Measurements from ENCODE around the gene ANKAR. TPM values are rescaled to one million over a fixed set of nuclear protein-coding genes. Genes with fewer than 3 reads are reported as not detected.
A peak's percentile ranks its signal among the peaks of the same experiment; 100 is the strongest.
"Not testable (repeated sequence)": the region's sequence is repeated elsewhere in the genome, so short reads cannot be mapped to it uniquely, and the experiment has no call there.

Gene ANKAR, protein sequence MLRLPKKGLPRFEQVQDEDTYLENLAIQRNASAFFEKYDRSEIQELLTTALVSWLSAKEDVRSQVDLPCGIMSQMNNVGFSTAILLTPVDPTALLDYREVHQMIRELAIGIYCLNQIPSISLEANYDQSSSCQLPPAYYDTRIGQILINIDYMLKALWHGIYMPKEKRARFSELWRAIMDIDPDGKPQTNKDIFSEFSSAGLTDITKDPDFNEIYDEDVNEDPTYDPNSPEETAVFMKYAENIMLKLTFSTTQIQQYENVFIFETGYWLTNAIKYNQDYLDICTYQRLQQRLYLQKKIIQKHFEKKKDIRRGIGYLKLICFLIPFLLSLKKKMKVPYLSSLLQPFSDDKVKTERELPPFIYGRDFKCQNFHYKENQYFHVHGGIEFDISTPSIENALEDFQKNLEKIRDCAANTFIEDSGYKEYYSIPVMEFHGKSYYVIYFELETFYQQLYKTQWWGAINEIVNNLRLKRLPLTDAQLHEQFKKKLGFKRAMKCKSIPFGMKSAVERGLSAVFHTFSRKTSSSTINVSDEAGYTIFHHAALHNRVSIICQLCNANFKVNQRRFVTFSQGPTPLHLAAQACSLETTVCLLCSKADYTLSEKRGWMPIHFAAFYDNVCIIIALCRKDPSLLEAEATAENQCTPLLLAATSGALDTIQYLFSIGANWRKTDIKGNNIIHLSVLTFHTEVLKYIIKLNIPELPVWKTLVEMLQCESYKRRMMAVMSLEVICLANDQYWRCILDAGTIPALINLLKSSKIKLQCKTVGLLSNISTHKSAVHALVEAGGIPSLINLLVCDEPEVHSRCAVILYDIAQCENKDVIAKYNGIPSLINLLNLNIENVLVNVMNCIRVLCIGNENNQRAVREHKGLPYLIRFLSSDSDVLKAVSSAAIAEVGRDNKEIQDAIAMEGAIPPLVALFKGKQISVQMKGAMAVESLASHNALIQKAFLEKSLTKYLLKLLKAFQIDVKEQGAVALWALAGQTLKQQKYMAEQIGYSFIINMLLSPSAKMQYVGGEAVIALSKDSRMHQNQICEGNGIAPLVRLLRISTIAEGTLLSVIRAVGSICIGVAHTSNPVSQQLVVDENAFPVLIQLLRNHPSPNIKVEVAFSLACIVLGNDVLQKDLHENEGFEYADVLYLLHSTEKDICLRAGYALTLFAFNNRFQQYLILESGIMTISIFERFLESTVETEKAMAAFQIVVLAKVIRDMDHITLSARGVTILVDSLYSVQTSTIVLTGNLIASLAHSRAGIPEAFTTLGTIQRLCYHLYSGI (N-terminal part only)
- polyA plus RNA-seq (2013, experiment 1 of 2; ENCODE audit: insufficient read length), result 0.86 TPM
- polyA plus RNA-seq (2013, experiment 2 of 2; ENCODE audit: insufficient read length), result 2.4 TPM

DNA sequence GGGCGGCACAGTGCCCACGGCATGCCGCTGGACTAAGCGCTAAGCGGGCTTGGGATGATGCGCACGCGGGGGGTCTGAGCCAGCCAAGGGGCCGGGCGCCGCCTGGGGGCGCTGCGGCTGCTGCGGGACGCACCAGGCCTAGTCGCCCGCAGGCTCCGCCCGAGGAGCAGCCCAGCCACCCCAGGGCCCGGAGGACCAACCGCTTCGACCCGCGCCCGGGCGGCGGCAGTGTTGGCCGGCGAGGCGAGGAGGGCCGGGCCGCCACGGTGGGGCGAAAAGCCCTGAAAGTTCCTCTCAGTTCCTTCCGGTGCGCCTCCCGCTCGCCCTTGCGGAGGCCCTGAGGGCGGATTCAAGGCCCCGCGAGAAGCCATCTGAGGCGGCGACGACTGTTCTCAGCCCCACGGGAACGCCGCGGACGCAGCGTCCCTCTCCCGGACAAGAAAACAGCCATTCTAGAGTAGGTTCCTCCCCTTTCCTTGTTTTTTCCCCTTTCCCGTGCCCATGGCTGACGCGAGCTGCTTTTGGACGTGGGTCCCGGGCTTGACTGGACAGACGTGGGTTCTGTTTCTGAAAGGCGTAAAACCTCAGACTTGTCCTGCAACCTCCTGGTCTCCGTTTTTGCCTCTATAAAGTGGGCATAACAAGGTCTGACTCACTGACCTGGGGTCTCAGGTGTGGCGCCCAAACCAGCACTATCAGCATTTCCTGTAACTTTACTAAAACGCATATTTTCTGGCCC lies at the start of gene ANKAR:
Gene ANKAR, plus strand, starts transcription at position 297 of the 739 bp plus-strand sequence. CDS start 1,821 bp downstream, outside the sequence.
- peak; percentile 92 for DNase-seq

DNA sequence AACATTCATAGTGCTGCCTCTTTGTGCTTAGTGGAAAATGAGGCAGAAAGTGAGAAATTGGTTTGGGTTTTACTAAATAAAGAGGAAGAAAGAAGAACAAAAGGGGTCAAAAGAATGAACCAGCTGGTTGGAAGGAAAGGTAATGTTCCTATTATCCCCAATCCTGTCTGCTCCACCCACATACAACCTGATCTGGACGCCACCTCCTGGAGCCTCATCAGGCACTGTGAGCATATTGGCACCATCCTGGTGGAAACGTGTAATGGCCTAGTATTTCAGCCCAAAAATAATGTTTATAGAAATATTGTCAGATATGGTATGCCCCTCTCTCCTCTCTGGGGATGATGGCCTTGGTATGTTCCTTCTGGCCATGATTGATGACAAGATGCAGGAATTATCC lies 48.8 kb upstream of the ANKAR start:
- no peak for DNase-seq

DNA sequence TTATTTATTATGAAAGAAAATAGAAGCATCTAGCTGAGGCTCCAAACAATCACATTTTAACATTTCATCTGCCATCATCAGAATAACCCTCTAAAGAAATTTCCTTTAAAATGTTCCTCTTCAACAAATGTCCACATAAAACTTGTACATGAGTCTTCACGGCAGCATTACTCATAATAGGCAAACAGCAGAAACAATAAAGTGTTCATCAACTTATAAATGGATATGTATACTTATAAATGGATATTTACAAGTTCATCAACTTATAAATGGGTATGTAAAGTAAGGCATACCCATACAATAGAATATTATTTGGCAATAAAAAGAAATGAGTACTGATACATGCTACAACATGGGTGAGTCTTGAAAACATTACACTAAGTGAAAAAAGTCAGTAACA lies 46.7 kb upstream of the ANKAR start:
- DNase-seq, result no peak

DNA sequence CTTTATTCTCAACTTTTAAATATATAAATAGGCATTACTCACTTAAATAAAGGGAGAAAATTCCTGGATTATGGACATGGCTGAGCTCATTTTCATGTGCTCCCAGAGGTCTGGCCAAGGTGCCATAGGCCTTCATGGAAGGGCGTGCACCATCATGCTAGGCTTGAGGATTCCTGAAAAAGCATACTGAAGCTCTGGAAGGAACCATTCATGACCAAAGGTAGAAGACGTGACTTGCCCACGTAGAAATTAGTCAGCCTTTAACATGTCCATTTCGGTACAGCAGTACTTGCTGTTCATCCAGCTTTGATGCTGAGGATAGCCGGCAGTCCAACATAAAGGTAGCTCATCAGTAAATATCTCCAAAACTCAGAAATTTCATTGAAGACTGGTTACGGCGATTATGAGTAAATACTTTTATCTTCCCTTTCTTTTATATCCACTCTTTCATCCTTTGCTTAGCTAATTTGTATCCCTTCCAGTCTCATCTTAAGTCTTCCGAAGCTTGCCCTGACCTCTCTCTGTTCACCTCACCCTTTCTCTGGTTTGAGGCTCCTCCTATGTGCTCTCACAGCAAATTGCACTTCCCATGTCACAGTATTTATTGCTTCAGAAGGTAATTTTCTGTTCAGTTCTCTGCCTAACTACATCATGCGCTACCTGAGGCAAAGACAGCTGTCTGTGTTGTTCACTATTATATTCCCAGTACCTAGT lies 45.5 kb upstream of the ANKAR start:
- DNase-seq, result no peak

DNA sequence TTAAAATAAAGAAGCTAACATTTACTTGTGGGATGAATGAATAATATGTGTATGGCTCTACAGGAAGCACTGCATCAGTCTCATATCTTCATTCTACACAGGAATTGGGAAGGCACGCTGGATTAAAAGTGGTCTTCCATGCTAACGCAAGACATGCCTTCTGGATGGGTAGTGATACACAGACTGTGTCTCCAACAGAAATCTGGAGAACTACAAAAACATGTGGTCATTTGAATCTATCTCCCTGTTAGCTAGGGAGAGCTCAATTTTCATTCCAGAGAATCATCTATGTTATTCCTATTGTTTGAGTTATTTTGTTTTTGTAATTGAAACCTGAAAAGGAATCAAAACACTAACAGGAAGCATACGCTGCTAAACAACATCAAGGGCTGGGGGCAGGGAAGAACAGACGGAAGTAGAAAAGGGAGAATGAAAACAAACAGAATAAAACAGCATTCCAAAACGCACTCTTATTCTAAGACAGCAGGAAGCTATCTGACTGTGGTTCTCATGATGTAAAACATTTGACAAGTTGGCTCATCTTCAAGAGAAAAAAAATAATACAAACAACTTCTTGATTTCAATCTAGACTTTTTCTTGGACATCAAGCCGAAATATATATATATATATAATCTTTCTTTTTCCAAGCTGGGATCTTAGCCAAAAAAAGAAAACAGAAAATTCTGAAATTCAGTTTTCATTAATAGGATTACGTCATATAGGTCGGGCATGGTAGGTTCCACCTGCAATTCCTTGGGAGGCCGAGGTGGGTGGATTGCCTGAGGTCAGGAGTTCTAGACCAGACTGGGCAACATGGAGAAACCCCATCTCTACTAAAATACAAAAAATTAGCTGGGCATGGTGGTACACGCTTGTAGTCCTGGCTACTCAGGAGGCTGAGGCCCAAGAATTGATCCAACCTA lies 44.7 kb upstream of the ANKAR start:
- peak; percentile 41 for DNase-seq

DNA sequence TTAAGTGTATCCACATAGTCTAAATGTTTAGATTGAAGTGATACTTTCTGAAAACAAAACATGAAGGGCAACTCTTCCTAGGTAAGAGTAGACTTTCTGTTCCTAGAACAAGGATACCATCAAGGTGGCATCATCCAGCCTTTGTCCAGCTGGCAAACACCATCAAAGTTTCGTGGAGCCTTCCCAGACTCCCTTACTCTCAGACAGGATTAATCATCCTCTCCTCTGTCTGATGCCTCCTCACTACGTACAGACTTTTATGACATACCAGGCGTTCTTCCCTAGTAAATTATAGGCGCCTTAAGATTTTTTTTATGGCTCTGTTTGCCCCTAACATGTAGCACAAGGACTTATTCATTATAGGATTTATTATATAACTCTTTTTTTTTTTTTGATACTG lies 42.6 kb upstream of the ANKAR start:
- no peak for DNase-seq

DNA sequence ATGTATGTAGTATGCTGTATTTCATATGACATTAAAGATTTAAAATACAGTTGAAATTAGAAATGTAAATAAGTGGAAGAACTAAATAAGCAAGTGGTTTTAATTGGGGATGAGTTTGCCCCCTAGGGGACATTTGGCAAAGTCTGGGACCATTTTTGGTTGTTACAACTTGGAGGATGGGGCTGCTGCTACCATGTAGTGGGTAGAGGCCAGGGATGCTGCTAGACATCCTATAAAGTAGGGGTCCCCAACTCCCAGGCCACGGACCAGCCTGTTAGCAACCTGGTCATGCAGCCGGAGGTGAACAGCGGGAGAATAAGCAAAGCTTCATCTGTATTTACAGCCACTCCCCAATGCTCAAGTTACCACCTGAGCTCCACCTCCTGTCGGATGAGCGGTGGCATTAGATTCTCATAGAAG lies 41.1 kb upstream of the ANKAR start:
- DNase-seq, result peak; percentile 12

DNA sequence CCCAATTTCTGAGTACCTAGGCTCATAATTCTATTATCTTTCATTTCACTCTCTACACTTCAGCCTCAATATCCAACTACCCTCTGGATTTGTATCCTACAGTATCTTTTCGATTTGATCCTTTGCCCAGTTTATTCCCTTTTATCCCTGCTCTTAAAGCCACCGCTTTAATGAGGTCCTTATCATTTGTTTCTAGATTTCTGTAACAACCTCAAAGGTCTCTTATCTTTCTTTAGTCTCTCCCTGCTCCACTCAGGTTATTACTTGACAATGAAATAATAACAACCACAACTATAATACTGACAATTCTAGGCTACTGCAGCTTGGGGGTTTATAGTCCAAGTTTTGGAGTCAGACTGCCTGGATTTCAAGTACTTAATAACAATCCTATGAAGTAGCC lies 39.1 kb upstream of the ANKAR start:
- no peak for DNase-seq

DNA sequence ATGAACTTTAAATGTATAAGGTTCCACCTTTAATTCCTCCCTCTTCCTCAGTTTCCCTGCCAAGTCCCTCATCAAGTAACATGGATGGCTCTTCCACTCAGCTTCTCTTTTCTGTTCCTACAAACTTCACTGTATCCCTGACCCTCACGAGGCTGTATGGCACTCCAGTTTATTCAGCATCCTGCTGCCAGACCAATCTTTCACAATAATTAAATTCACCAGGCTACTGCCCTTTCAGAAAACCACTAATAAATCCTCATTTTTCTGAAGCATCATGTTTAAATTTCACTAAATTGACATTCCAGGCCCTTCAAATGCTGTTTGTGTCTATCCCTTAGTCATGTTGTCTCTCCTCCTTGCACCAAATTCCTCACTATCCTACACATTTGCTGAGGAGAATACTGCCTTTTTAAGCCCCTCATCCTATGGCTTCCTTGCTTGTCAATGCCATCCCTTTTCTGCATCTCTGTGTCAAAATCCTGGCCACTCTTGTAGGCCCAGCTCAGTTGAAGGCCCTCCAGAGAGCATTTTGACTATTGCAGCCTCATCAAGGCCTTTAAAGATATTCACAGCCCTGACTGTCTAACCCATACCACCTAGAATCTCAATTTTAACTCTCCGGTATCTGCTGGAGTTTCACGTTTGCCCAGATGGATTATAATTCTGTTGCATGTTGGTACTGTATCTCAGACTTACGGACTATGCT lies 36.0 kb upstream of the ANKAR start:
- DNase-seq, result no peak

DNA sequence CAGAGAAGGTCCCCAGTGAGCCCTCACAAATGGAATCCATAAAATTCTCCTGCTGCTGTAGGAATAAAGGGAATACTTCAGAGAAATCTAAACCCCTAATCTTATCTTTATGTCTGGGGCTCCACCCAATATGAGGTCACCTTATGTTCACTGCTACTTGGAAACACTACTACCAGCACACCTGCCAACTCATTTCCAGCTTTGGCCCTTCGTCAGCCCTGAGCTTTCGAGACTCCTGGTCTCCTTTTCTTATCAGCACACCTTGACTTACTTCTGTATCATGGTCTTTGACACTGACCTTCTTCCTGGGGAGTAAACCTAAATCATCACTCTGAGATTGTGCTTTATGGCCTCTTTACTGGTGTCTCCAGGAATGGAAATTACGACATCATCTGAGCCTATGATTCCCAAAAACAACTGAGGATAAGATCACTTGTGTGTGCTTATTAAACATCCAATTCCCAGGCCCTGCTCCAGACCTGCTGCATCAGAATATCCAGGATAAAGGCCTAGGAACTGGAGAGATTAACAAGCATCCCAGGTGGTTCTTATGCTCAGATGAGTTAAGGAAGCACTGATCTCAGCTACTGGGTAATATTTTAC lies 35.4 kb upstream of the ANKAR start:
- no peak for DNase-seq

DNA sequence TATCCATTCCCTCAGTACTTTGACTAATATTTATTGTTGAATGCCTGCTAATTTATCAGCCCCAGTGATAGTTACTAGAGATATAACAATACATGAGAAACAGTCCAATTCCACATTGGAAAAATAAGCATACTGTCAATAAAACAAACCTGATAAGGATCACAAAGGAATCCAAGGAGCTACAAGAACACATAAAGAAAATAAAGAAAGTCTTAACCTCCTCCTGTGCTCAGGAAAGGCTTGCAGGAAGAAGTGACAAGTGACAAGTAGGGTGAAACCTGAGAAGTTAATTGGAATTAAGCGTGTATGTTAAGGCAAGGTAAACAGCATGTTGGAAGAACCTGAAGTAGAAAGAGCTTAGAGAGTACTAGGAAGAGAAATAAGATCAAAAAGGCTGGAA lies 33.5 kb upstream of the ANKAR start:
- DNase-seq, result no peak

DNA sequence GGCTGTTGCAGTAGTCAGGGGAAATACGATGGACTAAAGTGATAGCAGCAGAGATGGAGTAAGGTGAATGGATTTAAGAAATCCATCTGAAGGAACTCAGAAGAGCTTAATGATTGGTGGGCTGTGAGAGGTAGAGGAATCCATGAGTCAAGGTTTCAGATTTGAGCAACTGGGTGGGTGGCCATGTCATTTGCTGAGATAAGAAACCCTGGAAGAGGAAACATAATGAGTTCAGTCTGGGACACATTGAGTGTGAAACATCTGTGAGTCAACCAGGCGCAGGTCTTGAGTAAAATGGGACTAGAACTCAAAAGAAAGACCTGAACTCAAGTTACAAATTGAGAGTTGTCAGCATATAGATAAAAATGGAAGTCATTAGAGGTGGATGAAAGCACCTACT lies 32.9 kb upstream of the ANKAR start:
- no peak for DNase-seq

DNA sequence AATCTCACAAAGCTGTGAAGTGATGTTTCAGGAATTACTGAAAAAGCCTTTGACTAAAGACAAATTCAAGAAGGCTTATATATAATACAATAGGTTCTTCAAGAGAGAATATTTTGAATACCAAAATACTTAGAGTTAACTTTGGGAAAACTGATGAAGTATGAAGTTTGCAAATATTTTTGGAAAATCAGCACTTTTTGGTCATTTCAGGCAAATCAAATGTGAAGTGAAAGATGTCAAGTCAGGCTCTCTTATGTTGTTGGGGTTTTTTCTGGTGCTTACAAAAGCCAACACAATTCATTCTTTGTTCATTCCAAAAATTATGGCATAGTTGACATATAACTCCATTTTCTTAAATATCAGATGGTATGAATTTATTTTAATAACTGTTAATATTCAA lies 27.9 kb upstream of the ANKAR start:
- DNase-seq, result no peak

DNA sequence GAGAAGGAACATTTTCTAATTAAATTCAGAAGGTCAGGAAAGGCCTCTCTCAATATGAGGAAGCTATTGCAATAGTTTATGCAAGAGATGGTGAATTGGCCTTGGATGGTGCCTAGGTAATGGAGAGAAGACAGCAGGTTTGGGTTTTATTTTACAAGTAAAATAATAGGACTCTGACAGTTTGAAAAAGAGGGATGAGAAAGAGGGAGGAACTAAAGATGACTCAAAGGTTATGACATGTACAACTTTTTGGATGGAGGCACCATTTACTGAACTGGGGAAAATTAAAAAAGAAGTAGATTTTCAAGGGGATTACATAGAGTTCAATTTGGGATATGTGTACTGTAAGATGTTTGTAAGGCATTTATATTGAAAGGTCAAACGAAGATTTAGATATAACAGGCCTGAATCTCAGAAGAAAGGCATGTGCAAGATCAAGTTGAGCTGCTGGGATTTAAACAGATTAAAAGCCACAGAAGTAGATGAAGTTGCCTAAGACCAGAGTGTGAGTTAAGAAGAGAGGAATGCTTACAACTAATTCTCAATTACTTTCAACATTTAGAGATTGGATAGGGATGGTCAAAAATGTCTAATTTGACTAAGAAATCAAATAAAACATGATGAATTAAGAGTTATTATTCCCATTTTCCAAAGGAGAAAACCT lies 25.5 kb upstream of the ANKAR start:
- no peak for DNase-seq

DNA sequence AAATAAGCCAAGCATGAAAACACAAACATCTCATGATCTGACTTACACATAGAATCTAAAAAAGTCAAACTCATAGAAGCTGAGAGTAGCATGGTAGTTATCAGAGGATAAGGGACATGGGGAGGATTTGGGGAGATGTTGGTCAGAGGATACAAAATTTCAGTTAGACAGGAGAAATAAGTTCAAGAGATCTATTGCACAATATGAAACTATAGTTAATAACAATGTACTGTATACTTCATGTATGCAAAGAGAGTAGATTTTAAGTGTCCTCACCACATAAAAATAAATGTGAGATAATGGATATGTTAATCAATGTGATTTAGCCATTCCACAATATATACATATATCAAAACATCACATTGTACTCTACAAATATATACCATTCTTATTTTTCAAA lies 23.2 kb upstream of the ANKAR start:
- DNase-seq, result no peak

DNA sequence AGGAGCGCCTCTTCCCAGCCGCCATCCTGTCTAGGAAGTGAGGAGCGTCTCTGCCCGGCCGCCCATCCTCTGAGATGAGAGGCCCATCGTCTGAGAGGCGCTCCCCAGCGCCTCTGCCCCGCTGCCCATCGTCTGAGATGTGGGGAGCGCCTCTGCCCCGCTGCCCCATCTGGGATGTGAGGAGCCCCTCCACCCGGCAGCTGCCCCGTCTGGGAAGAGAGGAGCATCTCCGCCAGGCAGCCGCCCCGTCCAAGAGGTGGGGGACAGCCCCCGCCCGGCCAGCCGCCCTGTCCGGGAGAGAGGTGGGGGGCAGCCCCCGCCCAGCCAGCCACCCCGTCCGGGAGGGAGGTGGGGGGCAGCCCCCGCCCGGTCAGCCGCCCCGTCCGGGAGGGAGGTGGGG lies 21.0 kb upstream of the ANKAR start:
- DNase-seq, result not testable (repeated sequence)

DNA sequence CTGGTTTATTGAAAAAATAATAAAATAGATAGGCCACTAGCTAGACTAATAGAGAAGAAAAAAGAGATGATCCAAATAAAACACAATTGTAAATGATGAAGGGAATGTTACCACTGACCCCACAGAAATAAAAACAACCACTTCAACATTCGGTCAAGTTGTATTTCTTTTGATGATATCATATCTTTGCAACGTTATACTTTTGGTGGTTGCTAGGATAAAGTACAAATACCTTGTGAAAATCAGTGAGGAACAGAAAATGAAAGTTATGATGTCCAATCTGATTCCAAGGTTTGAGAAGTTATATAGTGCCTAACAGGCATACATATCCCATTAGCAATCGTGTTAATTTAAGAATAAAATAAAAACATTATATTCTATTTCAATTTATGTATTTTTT lies 19.8 kb upstream of the ANKAR start:
- no peak for DNase-seq

DNA sequence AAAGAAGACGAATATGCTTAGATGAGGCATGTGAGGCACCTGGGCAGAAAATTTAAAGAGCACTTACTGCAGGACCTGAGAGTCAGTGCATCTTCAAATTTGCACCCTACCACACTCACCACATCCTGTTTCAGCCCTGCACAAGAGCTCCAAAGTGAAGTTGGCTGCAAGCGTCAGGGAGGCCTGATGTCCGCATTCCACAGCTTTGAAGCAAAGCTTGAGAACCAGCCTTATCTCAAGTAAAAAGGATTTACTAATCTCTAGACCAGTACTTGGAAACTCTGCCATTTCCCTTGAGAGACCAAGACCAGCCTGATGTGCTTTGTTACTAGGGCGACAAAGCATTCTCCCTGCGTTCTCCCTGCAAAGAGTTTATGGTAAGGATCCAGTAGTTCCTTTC lies 16.6 kb upstream of the ANKAR start:
- peak; percentile 68 for DNase-seq
